DND-41 (cell line): ENCODE measurements around the gene ARHGAP15.
A peak's percentile ranks its signal among the peaks of the same experiment; 100 is the strongest.

Experiments
- ATAC-seq: fragments of 200-7000 bp; cut with Tn5 transposase; 3 replicates; pipeline ENCODE4 v1.9.1; 2021; ENCODE audit warnings: low read depth; ENCODE audit not compliant: insufficient read depth
- DNase-seq: peaks from one replicate; pipeline ENCODE4 v3.0.0-alpha.2; 2020
- H2AFZ ChIP-seq: 2 replicates; pipeline ENCODE4 v1.6.0; 2012; ENCODE audit warnings: low read depth, low read length
- H3K27ac ChIP-seq: 2 replicates; pipeline ENCODE4 v1.5.1; 2012; ENCODE audit warnings: low read length, inconsistent platforms
- H3K27me3 ChIP-seq: fragments of 200-600 bp; sonication (generic); 2 replicates; pipeline ENCODE4 v1.6.0; 2012; ENCODE audit warnings: low read length, mild to moderate bottlenecking, inconsistent platforms; ENCODE audit not compliant: insufficient read depth, poor library complexity
- H3K36me3 ChIP-seq: 2 replicates; pipeline ENCODE4 v1.5.1; 2012; ENCODE audit warnings: low read length, inconsistent platforms; ENCODE audit not compliant: insufficient read depth
- H3K4me1 ChIP-seq: 2 replicates; pipeline ENCODE4 v1.5.1; 2012; ENCODE audit warnings: mild to moderate bottlenecking, low read length; ENCODE audit not compliant: insufficient read depth
- H3K4me2 ChIP-seq: 2 replicates; pipeline ENCODE4 v1.6.0; 2012; ENCODE audit warnings: mild to moderate bottlenecking, moderate library complexity, low read length, inconsistent platforms; ENCODE audit not compliant: insufficient read depth
- H3K4me3 ChIP-seq, 2 experiments: fragments of 200-600 bp in 1 of 2; shearing (Covaris generic) in 1 of 2; 2 replicates each; pipeline ENCODE4 v1.5.1; 2012 to 2016; ENCODE audit warnings: inconsistent platforms in 2 of 2, low read length in 2 of 2, mild to moderate bottlenecking in 2 of 2, low read depth in 1 of 2, moderate library complexity in 1 of 2
- H3K79me2 ChIP-seq: 2 replicates; pipeline ENCODE4 v1.6.0; 2012; ENCODE audit warnings: low read length, inconsistent platforms; ENCODE audit not compliant: insufficient read depth
- H3K9ac ChIP-seq: 2 replicates; pipeline ENCODE4 v1.6.0; 2012; ENCODE audit warnings: low read depth, mild to moderate bottlenecking, inconsistent platforms, low read length, moderate library complexity
- H3K9me3 ChIP-seq: 2 replicates; pipeline ENCODE4 v1.5.1; 2012; ENCODE audit warnings: low read length, moderate library complexity, mild to moderate bottlenecking, inconsistent platforms; ENCODE audit not compliant: insufficient read depth, severe bottlenecking
- H4K20me1 ChIP-seq: 2 replicates; pipeline ENCODE4 v1.6.0; 2012; ENCODE audit warnings: low read length; ENCODE audit not compliant: insufficient read depth
- CTCF ChIP-seq: IDR thresholded peaks from 2 replicates; pipeline ENCODE4 v1.5.1; 2012; ENCODE audit warnings: borderline replicate concordance, low read length, moderate library complexity, mild to moderate bottlenecking; ENCODE audit not compliant: poor library complexity, severe bottlenecking; ENCODE audit errors: extremely low read depth
- EZH2 ChIP-seq: IDR thresholded peaks from 3 replicates; pipeline ENCODE4 v1.6.1; 2012; ENCODE audit warnings: borderline replicate concordance, low read depth, mild to moderate bottlenecking, moderate library complexity, low read length, inconsistent platforms; ENCODE audit not compliant: severe bottlenecking

ARHGAP15 gene

GRCh38 chr2:143264851-143265250, 135.6 kb downstream of the ARHGAP15 start:
- peaks cover 13% of the 10 kb centered on the region for H3K9me3 ChIP-seq
- no peak overlapping the region for H3K4me3 ChIP-seq
- peaks cover 94% of the 10 kb centered on the region for H3K79me2 ChIP-seq
- no peak overlapping the region for H3K9ac ChIP-seq
- H3K4me1 ChIP-seq, result peaks cover 36% of the 10 kb centered on the region
- H3K27ac ChIP-seq, result no peak overlapping the region
- no peaks in the 10 kb centered on the region for H4K20me1 ChIP-seq
- no peaks in the 10 kb centered on the region for H3K27me3 ChIP-seq
- H2AFZ ChIP-seq, result no peak overlapping the region
- H3K36me3 ChIP-seq, result peaks cover 49% of the 10 kb centered on the region
- TF ChIP-seq EZH2 (no peak), CTCF (no peak)
- DNase-seq (no peak), ATAC-seq (no peak)
- H3K4me2 ChIP-seq, result no peak overlapping the region

- ATAC-seq (no peak), DNase-seq (no peak)
- Histone ChIP-seq H4K20me1 (peaks cover 10% of the 10 kb centered on the region; the same call in 1 of the 2 replicates), H3K4me1 (no peaks in the 10 kb centered on the region), H3K4me2 (no peak overlapping the region), H3K36me3 (peaks cover 33% of the 10 kb centered on the region), H3K9ac (no peak overlapping the region), H3K9me3 (no peaks in the 10 kb centered on the region), H3K27me3 (no peaks in the 10 kb centered on the region), H3K79me2 (peaks cover 87% of the 10 kb centered on the region), H3K4me3 (no peak overlapping the region), H2AFZ (no peak overlapping the region), H3K27ac (peak overlapping the region; percentile 24; the same call in 1 of the 2 replicates)
- TF ChIP-seq CTCF (no peak), EZH2 (no peak)
Observed at GRCh38 chr2:143279672-143280071, 150.5 kb downstream of the ARHGAP15 start.

- Histone ChIP-seq H3K9me3 (no peaks in the 10 kb centered on the region), H3K79me2 (peaks cover 86% of the 10 kb centered on the region), H3K27ac (no peak overlapping the region), H4K20me1 (peaks cover 10% of the 10 kb centered on the region; the same call in 1 of the 2 replicates), H2AFZ (no peak overlapping the region), H3K9ac (no peak overlapping the region), H3K4me1 (no peaks in the 10 kb centered on the region), H3K4me3 (no peak overlapping the region), H3K27me3 (no peaks in the 10 kb centered on the region), H3K4me2 (no peak overlapping the region), H3K36me3 (peaks cover 31% of the 10 kb centered on the region)
- ATAC-seq (no peak), DNase-seq (no peak)
- TF ChIP-seq EZH2, result no peak
- TF ChIP-seq CTCF, result no peak
Observed at GRCh38 chr2:143280097-143280757, 151.0 kb downstream of the ARHGAP15 start.

GRCh38 chr2:143282684-143283083, 153.5 kb downstream of the ARHGAP15 start:
- DNase-seq, result peak; percentile 33
- no peak overlapping the region for H3K4me3 ChIP-seq
- no peaks in the 10 kb centered on the region for H3K4me1 ChIP-seq
- peaks cover 86% of the 10 kb centered on the region for H3K79me2 ChIP-seq
- no peak overlapping the region for H3K9ac ChIP-seq
- no peak overlapping the region for H3K27ac ChIP-seq
- H3K4me2 ChIP-seq, result no peak overlapping the region
- TF ChIP-seq CTCF, result peak; percentile 65
- TF ChIP-seq EZH2, result no peak
- H2AFZ ChIP-seq, result no peak overlapping the region
- no peaks in the 10 kb centered on the region for H3K9me3 ChIP-seq
- H4K20me1 ChIP-seq, result peaks cover 5% of the 10 kb centered on the region; the same call in 1 of the 2 replicates
- ATAC-seq, result peak; percentile 39; the same call in 1 of the 3 replicates
- peaks cover 29% of the 10 kb centered on the region for H3K36me3 ChIP-seq
- no peaks in the 10 kb centered on the region for H3K27me3 ChIP-seq
